GM18909 (cell line): ENCODE measurements around the gene MAP2K6.

Experiments used
- ATAC-seq: cut with Tn5 transposase; IDR thresholded peaks from one replicate; pipeline ENCODE4 v1.9.1; 2021; ENCODE audit warnings: mild to moderate bottlenecking; ENCODE audit not compliant: unreplicated experiment, poor library complexity

The MAP2K6 gene

DNA sequence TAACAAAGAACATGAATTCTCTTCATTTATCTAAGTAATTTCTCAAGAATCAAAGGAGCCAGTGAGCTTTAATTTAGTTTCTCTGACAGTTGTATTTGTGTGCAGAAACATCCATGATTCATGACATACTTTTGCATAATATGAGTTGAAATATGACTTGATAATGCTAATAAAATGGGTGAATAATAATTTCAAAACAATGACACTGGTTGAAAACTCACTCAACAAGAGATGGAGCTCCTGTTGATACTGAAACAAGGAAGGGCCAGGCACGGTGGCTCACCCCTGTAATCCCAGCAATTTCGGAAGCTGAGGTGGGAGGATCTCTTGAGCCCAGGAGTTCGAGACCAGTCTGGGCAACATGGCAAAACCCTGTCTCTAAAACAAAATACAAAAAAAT lies 147.0 kb downstream of the MAP2K6 start:
- no peak for ATAC-seq

DNA sequence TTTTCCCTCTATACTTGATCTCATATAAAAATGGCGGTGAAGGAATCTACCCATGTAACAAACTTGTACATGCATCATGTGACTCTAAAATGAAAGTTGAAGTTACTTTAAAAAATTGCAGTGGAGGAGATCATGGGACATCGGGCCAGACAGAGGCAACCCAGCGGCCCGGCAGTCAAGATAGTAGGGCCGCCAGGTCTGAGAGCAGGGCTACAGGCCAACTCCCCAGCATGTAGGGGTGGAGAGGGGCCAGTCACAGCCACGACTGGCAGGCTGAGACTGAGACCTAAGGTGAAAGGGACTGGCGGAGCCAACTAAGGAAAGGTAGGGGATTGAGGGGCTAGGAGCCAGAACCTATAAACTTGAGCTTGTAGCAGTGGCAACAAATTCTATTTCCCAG lies 150.9 kb downstream of the MAP2K6 start:
- ATAC-seq: no peak

DNA sequence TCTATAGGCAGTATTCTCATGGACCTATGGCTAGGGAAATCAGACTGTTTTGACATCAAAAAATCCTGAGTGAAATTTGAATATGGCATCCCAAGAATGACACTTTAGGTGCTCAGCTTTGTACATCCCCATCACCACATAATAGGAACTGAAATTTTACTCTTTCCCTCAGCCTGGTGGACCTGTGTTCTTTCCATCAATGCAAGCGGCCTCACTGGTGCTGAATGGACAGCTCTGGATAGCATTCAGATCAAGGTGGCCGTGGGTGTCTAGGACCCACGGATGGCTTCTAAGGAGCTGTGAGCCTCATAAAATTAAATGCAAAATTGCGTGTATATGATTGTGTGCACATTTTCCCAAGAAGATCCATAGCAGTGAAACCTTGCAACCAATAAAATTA lies 152.6 kb downstream of the MAP2K6 start:
- ATAC-seq: no peak

DNA sequence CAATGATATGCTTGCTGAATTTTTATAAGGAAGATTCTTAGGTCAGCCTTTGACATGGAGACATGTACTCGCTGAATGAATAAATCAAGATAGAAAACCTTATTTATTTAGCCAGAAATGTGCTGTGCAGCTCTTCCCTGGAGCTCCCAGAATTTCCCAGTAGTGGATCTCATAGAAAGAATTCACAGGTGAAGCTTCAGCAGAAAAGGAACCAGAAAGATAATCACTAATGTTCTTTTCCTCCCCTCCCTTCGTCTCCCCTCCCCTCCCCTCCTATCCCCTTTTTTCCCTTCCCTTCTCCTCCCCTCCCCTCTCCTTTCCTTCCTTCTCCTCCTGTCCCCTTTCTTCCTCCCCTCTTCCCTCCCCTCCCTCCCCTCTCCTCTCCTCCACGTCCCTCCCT lies 158.2 kb downstream of the MAP2K6 start:
- no peak for ATAC-seq

DNA sequence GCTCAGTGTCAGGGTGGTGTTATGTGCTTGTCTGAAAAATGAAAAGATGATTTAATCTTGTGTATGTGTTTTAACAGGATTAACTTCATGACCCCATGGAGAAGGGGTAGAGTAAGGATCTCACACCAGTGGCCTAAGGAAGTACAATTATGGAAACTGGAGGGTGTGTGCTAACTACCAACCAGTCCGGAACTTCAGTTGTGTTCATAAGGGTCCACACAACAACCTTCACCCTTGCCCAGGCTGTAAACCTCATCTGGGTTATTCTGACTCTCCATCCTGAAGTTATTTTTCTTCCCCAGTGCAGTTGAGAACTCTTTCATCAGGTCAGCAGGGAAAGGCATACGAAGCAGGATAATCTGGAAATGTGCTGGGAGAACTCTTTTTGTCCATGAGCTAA lies 158.9 kb downstream of the MAP2K6 start:
- no peak for ATAC-seq

DNA sequence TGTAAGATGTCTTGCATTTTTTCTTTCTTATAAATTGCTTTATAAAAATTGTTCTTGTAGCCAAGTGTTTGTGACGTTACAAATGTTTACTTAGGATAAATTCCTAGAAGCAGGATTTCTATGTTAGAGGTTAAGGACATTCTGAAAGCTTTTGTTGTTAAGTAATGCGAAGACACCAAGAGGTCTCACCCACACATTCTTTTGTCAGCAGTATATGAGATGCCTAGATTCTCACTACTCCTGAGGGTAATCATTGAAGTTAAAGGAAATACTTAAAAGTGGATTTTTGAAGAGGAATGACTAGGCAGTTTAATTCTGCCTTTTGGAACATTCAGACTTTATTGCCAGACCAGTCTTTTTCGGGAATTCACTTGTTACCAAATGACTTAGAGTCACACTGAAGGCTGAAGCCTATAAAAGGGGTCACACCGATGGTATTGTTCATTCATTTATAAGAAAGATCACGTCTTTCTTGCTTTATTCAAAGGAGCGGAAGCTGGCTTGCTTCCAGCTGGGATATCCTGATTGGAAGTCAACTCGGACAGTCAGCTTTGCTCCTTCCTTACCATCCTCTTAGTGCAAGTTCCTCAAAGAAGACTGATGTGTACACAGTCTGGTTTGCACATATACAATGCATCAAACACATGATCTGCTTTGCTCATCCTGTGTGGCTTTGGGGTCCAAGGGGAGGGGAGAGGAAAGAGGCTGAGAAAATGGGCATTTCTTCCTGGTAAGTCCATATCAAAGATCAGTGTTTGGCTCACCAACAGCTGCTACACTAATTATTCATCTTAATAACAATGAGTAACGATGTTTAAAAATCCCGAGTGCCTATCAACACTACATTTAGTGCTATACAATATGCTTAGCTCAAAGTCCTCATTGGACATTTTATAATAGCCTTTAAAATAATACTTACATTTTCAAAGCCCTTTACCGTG lies 160.0 kb downstream of the MAP2K6 start:
- ATAC-seq: no peak

DNA sequence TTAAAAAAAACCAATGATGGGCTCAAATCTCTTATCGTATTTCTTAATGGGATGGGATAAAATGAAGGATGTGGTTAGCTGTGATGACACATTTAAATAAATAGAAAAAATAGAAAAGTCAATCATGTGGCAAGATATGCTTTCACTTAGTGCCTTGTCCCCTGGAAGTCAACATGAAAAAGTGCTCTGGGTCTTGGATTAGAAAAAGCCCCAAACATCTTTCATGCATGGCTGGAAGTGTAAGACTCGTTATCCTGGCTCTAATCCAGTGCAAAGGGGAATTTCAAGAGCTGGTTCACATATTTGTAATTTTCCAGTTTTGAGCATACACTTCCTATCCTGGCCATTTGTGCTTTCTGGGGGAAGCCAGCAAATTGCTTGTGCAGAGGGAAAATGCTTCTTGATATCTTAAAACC lies 160.9 kb downstream of the MAP2K6 start:
- no peak for ATAC-seq

DNA sequence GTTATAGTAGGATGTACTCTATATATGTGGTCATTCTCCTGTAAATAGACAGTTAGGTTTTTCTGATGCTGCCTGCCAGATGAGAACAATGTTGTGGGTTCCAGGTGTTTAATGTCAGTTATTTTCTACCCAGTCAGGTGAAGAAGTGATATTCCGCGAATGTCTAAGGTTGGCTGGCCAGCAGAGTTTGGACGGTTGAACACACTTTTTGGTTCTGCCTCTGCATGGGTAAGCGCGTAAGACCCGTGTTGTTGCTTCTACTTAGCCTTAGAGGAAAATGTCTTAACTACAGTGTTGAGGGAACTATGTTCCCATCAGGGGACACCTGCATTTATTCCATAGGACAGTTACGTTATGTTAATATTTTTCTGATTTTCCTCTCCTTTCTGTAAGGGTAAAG lies 162.6 kb downstream of the MAP2K6 start:
- ATAC-seq: no peak

DNA sequence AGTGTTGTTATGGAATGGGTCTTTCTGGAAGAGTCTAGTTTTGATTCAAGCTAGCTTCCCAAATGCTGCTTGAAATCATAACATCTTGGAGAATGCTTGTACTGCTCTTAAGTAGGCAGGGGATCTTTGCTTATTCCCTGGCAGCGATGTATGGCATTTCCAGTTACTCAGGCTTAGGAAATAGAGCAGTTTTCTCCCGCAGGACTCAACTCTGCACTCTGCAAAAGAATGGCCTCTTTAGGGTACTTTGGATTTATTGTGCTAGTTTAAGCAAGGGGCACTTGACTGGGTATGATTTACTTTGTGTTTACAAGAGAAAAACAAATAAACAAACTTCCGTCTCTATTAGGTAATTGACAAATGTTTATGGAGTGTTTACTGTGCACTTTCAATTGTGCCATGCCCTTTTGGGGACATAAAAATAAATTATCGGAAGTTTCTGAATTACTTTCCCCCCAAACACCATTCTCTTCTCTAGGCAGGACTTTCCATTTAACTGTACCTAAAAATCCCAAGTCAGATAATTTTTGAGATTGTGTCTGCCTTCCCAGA lies 164.0 kb downstream of the MAP2K6 start:
- ATAC-seq: no peak

DNA sequence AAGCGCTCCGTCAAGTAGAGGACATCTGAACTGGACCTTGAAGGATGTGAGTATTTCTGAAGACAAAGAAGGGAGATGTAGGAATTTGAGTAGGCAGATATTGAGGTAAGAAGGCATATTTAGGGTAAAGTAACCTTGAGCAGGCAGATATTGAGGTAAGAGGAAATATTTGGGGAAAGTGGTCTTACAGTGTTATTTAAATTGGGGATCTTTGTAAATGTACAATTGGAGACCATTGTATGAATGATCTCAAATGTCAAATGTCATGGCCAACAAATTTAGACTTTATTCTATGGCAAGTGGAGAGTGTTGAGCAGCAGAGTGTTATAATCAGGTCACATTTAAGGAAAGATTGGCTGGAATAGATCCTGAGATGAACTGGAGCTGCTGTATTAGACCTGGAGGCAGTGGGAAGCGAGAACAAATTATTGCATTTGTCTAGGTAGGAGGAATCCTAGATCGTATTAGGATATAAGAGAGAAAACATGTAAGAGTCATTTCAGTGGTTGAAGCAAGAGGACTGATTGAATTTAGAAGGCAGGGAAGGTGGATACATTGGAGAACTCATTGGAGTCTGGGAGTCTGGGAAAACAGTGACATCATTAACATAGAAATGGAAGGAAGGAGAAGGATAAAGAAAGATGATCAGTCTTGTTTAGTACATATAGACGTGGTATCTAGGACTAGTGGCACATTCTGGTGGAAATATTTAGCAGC lies 165.6 kb downstream of the MAP2K6 start:
- ATAC-seq: no peak

DNA sequence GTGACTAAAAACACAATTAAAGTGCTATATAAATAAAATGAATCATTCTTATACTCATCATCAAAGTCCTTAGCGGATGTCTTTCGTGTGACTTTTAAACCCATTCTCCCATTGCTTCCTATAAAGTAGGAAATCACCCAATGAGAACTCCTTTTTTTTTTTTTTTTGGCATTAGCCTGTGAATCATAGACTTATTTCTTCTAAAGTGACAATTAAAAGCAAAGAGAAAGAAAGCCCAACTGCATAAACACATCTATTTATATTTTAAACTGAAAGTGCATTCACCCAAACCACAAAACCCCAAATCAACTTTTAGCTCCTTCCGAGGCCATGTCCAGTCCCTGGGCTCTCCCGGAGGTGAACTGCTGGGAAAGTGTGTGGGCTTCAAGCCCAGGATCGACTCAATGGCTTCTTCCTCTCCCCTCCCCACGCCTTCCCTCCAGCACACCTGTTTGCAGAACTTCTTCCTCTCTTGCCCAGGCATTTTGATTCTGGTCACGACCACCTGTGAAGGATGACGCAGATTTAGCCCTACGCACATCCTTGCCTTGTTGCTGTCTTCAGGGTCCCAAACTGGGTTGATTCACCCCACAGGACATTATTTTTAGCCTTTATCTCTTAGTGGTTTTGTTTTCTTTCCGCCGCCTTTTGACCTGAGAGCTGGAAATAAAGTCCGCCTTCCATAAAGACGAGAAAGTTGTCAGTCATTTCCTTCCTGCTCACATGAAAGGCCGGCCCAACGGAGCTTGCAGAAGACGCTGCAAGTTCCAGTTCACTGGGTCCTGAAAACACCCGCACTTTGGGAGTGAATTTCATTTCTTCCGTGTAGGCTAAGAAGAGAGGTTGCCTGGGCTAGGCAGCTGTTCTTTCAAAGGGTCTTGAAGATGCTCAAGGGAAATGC lies 166.8 kb downstream of the MAP2K6 start:
- peak; percentile 86 for ATAC-seq

DNA sequence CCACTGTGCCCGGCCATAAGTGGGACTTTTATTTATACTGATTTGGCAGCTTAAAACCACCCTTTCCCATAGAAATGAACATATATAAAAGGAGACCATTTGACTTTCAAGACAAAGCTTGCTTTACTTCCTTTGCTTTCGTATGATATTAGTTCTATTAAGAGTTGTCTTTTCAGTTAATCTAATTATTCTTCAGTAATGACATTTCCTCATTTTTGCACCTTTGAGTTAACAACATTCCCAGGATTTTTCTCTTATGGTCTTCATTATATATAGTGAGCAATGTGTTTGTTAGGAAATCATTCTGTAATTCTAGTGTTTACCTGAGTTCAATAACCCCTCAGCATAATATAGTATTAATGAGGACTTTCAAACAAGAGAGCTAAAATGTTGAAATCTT lies 173.8 kb downstream of the MAP2K6 start:
- ATAC-seq: no peak

DNA sequence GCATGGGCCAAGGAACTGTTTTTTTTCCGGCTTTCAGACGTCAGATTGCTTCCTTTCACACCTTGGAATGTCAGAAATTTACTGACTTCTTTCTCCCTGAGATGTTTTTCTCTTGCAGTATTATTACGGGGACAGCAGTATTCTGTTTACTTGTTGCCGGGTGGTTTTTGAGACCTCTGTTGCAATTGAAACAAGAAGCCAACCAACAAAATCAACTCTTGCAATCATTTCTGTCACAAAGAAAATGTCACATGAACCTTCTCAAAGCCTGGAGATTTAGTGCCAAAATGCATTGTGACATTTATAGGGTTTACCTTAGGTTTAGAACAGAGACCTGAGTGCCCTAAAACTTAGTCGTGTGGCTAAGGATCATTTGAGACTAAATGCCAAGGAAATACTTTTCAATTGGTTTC lies 174.3 kb downstream of the MAP2K6 start:
- no peak for ATAC-seq

DNA sequence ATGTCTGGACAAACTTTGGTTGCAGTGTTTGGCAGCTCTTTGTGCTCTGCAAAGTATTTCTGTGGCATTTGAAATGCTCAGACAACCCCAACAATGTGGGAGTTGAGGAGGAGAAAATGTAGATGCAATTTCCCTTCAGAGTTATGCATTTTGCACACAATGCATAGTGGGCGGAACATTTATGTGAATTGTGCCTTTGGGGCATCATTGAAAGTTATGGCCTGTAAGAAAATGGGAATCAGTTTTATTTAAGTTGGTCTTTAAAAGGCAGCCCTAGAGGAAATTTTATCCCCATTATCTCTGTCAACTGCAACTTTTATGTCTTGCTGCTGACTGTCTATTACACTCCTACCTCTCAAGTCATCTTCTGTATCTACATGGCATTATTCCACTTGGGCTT lies 176.2 kb downstream of the MAP2K6 start:
- no peak for ATAC-seq

DNA sequence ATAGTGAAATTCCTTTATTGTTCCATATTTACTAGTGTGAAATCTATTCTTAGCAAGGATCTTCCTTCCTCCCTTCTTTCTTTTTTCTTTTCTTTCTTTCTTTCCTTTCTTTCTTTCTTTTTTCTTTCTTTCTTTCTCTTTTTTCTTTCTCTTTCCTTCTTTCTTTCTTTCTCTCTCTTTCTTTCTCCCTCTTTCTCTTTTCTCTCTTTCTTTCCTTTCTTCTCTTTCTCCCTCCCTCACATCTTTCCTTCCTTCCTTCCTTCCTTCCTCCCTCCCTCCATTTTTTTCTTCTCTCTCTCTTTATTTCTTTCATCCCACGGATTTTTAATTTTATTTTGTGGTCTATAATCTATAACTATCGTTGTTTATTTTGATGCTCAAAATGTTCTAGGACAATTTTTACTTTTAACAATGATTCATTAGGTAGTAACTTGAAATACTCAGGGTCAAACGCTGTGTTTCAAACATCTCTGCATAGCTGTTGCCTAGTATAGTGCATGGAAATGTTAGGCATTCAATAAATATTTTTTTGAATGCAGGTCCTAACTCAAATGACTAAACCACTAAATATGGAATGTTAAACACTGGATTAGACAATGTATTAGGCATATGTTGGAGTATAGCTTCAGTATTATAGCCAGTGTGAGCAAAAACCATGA lies 178.3 kb downstream of the MAP2K6 start:
- no peak for ATAC-seq

DNA sequence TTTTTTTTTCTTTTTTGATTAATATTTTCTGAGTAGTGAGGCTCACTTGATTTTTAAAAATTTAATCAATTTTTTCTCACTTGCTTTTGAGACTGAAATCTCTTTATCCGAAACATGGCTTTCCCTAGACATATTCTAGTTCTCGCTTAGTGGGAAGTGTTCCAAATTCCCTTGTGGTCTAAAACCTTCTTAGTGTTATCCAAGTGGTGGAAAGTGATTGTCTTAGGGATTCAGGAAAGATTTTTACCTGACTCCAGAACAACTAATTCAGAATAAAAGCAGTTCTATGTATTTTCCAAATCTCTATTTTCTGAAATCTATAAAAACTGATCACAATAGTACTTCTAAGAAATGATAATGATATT lies 178.8 kb downstream of the MAP2K6 start:
- ATAC-seq: no peak

DNA sequence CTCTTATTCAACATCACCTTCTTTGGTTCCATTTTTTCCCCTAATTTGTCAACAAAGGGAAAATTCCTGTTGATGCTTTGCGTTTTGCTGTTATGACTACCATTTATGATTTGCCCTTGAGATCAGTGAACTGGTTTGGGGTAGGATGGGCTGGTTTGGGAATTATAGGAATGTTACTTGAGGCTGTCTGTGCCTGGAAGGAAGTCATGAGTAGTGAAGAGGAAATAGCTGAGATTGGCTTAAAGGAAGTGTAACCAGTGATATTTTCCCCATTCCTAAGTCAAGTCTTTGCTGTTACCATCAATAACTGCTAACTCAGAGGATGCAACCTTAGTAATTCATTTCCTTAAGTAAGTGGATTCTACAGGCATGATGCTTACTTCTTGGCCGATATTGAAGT lies 179.2 kb downstream of the MAP2K6 start:
- no peak for ATAC-seq

DNA sequence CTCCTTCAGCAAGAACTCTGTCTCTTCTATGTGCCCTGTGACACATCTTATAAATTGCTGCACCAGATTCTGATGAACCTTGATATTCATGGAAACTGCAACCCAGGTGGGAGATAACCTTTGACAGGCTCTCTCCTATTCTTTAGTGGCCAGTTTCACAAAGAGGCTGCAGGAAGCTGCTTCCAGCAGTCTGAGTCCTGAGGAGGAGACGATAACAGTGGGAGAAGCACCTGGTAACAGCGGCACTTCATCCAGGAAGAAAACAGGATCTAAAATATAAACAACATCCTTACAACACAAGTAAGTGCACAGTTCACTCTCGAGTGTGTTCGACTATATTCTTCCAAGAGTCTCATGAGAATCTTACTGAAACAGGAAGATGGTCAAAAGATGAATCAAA lies 180.1 kb downstream of the MAP2K6 start:
- no peak for ATAC-seq

DNA sequence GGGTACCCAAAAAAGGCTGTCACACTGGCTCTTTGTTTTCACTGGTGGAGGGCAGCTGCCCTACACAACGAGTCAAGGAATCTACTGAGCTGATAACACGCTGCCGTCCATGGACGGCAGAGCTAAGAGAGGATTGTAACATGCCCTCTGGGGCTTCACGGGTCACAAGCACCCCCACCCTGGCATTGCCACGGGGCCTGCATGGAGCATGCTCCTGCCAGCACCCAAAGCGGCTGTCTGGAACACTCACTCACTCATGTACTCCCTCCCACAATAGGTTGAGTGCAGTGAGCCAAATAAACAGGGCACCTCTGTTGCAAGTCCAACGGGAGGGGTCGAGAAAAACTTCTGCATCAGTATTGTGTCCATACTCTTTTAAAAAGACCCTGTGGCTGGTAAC lies 181.6 kb downstream of the MAP2K6 start:
- ATAC-seq: no peak
